ENCODE data around the gene ATP5F1E.

DNA sequence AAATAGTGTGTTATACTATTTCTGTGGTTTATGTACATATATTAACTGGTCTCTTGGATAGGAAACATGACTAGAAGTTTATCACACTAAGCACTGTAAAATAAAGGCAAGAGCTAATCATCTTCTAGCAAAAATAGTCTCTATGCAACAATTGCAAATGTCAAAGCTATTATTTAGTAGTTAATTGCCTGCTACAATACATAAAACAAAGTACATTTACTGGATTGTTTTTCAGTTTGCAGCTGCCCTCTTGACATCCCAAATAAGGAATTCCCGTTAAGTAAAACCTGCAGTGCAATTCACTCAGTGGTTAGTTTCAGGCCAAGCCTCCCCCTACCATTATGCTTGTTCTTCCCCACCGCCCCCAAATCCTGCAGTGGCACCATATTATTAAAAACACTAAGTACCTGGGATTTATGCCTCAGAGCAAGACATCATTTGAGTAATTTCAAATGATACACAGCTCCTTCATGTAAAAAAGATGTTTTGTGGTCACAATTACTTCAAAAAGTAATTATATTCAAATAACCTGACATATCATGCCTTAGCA lies 1.6 kb upstream of the ATP5F1E start:
- no peak for TF ChIP-seq POLR2A (IDR thresholded peaks at IDR 0.05)
- TF ChIP-seq, protein P1, sequence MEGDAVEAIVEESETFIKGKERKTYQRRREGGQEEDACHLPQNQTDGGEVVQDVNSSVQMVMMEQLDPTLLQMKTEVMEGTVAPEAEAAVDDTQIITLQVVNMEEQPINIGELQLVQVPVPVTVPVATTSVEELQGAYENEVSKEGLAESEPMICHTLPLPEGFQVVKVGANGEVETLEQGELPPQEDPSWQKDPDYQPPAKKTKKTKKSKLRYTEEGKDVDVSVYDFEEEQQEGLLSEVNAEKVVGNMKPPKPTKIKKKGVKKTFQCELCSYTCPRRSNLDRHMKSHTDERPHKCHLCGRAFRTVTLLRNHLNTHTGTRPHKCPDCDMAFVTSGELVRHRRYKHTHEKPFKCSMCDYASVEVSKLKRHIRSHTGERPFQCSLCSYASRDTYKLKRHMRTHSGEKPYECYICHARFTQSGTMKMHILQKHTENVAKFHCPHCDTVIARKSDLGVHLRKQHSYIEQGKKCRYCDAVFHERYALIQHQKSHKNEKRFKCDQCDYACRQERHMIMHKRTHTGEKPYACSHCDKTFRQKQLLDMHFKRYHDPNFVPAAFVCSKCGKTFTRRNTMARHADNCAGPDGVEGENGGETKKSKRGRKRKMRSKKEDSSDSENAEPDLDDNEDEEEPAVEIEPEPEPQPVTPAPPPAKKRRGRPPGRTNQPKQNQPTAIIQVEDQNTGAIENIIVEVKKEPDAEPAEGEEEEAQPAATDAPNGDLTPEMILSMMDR (IDR thresholded peaks at IDR 0.05): no peak
